GM21447 (cell line): Measurements from ENCODE around the gene CXorf65.

Experiments used
- ATAC-seq: cut with Tn5 transposase; IDR thresholded peaks from one replicate; pipeline ENCODE4 v1.9.1; 2021; ENCODE audit not compliant: unreplicated experiment

Gene CXorf65

DNA sequence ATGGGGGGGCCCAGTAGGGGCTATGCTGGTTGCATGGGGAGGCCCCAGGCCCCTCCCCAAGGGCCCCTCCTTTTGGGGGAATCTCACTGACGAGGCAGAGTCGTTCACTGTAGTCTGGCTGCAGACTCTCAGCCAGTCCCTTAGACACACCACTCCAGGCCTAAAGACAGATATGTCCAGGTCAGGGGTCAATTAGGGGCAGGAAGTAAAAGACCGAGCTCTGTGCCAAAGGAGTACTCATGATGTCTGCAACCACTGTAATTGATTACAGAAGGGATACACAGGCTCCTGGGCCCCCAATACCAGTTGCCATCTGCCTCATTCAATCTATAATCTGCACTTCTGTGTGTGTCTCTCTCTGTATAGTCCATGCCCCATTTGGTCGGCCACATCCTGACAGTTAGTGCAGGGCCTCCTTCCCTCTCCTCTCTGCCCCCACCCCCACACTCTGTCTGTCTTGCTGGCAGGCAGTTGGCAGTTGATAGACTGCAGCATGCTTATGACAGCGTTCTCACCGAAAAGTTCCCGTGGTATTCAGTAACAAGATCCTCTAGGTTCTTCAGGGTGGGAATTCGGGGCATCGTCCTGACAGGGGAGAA lies 1.3 kb upstream of the CXorf65 start:
- ATAC-seq, result no peak

DNA sequence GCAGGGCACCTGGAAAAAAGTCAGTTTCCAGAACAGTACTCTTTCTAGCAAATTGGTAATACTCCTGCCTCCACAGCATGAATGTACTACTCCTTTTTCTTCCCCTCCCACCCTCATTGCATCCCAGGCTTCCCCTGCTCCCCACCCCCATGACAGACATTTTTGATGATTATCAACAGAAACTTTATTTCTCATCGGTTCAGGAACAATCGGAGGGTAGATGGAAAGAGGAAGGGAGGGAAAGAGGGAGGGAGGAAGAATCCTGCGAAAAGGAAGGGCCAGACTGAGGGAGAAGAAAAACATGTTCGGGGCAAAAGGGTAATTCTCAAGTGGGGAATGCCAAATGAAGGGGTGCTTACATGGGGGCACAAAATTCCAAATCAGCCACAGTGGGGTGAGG lies 705 bp upstream of the CXorf65 start:
- no peak for ATAC-seq

DNA sequence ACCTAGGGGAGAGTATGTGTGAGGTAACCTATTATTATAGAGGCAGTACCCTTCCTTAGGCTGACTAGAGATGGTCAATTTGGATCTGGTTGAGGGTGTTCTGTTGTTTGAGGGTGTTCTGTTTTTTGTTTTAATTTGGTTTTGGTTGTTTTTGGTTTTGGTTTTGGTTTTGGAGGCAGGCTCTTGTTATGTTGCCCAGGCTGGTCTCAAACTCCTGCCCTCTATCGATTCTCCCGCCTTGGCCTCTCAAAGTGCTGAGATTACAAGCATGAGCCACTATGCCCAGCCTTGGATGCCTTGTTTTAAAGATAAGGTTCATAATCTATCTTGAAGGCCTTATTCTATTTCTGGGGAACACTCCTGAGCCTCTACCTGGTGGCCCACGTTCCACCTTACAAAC lies 912 bp downstream of the CXorf65 start:
- no peak for ATAC-seq

DNA sequence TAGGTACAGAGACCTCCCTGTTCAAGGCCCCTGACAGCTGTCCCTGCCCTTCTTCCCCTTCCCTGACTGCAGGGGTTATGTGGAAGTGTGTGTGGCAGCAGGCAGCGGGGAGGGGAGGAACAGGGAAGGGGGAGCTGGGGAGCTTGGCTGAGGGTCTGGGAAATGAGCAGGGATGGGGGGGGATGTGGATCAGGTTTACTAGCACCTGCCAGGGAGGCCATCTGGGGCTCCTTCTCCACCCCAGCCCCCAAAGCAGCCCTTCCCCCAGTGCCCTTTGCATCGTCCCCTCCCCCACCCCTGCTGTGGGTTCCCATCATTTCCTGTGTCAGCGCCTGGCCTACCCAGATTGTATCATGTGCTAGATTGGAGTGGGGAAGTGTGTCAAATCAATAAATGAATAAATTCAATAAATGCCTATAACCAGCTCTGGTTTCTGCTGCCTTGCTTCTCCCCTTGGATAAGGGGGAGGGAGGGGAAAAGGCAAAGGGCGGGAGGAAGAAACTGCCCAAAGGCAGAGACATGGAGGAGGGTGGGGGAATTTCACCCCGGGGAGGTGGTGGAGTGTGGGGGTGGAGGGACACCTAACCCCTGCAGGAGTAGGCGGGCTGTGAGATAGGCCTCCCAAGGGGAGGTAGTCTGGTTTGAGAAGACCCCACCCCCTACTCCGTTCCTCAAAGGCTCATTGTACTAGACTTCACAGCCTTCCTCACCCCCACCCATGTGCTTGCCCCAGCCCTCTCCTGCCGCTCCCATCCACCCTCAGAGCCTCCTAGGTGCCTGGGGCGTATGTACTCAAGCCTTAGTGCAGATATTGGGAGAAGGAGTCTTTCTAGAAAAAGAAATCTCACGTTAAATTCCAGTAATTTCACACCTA lies 3.2 kb downstream of the CXorf65 start:
- ATAC-seq, result no peak

DNA sequence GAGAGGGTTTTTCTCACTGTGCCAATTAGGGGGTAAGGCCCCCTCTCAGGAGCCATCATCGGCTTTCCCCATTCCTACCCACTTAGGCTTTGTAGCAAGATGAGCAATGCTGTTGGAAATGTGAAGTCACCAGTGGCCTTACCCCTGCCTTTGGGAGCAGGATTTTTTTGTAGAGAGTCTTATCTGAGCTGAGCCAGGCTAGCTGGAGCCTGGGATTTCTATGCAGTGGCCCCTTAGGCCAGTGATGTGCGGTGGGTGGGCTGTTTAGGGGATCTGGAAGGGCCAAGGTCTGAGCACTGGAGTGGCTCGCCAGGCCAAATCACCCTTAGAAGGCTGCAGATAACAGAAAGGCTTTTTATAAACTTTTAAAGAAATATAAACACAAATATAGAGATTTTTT lies 4.2 kb downstream of the CXorf65 start:
- ATAC-seq, result no peak

DNA sequence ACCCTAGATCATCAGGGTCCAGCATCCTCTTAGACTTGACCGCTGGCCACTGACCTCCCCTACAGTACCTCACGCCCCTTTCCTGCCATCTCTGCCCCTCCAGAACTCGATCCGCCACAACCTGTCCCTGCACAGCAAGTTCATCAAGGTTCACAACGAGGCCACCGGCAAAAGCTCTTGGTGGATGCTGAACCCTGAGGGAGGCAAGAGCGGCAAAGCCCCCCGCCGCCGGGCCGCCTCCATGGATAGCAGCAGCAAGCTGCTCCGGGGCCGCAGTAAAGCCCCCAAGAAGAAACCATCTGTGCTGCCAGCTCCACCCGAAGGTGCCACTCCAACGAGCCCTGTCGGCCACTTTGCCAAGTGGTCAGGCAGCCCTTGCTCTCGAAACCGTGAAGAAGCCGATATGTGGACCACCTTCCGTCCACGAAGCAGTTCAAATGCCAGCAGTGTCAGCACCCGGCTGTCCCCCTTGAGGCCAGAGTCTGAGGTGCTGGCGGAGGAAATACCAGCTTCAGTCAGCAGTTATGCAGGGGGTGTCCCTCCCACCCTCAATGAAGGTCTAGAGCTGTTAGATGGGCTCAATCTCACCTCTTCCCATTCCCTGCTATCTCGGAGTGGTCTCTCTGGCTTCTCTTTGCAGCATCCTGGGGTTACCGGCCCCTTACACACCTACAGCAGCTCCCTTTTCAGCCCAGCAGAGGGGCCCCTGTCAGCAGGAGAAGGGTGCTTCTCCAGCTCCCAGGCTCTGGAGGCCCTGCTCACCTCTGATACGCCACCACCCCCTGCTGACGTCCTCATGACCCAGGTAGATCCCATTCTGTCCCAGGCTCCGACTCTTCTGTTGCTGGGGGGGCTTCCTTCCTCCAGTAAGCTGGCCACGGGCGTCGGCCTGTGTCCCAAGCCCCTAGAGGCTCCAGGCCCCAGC lies 5.7 kb downstream of the CXorf65 start:
- ATAC-seq, result no peak

DNA sequence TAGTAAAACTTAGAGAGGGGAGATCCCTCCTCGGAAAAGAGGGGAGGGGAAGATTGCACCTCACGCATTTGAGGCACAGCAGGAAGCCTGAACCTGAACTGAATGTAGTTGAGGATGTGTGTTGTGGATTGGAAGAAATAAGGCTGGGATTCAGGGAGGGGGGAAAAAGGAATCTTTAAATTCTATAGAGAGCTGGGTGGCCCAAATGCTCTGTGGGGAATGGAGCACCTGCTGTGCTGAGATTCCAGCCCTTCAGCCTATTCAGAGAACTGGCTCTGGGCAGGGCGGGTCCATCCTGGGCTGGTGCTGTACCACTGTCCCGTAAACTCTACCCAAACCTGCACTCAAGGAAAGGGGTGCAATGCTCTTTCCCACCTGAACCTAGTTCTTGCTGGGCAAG lies 6.8 kb downstream of the CXorf65 start:
- no peak for ATAC-seq

DNA sequence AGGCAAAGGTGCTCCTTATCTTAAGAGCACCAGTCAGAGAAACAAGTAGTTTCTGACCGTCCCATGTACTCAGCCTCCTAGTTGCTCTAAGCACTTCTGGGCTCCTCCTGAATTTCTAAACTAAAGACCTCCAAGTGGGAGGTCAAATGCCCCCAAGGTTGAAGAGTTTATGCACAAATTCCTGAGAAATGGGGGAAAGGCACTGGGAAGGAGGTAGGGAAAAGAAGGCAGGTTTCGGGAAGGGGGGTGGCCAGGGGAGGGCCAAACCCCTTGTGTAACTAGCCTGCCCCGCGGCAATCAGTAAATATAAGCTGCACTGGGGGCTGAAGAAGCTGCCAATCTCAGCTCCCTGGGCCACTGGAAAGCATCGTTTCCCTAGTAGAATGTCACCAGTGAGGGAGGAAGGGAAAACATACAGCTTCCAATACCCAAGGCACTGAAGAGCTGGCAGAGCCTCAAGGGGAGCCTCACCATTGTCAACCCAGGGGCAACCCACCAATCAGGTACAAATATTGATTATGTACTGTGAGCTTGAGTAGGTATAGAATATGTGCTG lies 7.5 kb downstream of the CXorf65 start:
- no peak for ATAC-seq

DNA sequence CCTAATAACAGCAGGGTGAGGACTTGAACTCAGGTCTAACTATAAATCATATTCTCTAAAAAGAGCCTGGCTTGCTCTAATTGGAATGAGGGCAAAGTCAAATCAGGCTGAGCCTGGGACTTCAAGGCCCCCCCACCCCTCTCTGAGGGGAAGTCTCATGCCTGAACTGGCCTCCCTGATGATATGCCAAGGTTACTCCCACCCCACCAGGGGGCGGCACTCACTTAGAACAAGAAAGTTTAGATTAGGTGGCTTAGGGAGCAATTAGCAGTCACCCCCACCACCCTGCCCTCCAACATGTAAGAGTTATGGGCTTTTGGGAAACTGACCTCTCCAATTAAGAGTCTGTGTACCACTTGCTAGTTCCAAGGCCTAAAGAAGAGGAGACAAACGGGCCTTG lies 8.2 kb downstream of the CXorf65 start:
- peak; percentile 44 for ATAC-seq

DNA sequence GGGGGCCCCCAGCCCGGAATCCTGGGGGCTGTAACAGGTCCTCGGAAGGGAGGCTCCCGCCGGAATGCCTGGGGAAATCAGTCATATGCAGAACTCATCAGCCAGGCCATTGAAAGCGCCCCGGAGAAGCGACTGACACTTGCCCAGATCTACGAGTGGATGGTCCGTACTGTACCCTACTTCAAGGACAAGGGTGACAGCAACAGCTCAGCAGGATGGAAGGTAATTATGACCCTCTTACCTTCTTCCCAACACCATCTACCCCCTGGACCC lies 9.8 kb downstream of the CXorf65 start:
- no peak for ATAC-seq

DNA sequence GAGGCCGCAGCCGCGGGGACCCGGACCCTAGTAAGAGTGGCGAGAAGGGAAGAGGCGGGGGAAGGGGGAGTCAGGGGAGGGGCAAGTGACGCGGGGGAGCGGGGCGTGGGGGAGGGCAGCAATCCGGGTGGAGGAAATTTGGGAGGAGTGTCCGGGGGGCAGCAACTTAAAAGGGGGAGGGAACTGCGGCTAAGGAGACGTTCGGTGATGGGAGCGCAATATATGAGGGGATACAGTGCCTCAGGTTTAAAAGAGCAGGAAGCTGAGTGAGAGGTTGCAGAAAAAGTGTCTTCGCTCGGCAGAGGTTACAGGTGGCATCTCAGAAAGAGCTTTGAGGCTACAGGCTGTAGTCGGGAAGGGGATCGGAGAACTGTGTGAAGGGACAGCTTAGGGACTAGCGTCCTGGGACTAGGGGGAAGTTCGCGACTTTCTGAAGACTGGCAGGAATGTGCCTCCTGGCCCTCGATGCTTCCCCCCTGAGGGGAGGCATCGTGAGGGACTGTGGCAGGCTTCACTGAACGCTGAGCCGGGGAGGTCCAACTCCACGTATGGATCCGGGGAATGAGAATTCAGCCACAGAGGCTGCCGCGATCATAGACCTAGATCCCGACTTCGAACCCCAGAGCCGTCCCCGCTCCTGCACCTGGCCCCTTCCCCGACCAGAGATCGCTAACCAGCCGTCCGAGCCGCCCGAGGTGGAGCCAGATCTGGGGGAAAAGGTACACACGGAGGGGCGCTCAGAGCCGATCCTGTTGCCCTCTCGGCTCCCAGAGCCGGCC lies 10.4 kb downstream of the CXorf65 start:
- ATAC-seq, result peak; percentile 18

DNA sequence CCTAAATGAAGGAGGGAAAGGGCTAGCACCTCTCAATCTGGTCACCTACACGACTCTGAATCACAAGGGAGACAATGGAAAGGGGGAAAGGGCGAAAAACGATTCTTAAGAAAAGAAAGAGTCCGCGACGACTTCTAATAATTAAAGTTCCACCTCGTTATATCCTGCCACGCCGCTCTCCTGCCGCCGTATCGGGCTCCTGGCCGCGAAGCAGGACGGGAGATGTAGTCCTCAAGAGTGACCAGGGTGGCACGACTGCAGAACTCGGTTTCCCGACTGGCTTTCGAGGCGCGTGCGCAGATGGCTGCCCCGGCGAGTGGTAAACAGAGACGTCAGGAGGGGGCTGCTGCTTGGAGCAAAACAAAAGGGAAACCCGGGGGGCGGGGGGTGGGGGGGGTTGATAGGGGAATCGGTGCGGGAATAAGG lies 11.0 kb downstream of the CXorf65 start, which contains the start of gene FOXO4:
TSS of gene FOXO4 (plus strand) at position 297 of the 426 bp plus-strand sequence. CDS start 678 bp downstream, outside the sequence.
- ATAC-seq, result peak; percentile 85

DNA sequence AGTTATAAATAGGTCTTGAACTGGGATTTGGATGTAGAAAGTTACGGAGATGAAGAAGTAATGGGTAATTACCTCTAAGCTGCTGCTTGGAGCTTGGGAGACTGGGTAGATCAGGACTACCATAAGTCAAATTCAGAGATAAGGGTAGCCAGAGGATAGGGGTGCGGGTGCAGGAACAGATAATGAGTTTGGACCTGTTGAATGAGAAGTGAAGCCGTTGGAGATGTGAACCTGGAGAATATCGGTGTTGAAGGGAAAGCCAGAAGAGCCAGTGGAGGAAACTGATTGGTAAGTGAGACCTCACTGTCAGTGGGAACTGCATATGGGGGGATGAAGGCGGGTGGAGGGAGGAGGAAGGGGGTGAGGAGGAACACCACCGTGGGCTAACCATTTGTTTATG lies 11.5 kb downstream of the CXorf65 start:
- ATAC-seq, result no peak

DNA sequence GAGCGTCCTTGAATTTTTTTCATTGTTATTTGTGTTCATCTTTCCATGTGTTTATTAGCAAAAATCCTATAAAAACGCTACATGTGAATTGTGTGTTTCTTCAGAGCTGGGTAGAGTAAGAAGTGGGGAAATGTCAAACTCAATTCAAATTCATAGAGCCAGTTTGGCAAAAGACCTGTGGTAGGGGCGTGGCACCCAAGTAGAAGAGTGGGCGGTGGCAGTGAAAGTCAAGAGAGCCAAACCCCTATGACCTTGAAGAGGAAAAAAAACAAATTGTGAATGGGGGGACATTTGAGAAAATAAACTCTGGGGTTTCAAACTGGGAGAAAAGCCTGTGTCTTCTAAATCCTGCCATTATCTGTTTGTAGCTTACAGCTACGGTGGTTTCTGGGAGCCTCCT lies 15.3 kb downstream of the CXorf65 start:
- ATAC-seq, result no peak

DNA sequence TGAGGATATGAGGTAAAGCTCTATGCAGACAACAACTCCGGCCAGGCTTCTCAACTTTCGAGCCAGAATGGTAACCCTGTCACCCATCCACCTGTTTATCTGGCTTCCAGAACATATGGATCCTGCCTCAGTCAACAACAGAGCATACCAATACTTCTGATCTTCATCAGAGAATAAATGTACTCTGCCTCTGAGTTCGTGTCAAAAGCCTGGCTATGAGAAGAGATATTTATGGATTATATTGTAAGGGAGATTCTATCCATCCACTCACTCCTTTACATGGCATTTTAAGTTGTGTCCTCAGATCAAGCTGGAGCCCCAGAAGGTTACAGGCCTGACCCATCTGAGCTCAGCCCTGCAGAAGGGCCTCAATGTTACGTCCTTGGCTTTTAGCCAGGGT lies 20.6 kb downstream of the CXorf65 start:
- no peak for ATAC-seq

DNA sequence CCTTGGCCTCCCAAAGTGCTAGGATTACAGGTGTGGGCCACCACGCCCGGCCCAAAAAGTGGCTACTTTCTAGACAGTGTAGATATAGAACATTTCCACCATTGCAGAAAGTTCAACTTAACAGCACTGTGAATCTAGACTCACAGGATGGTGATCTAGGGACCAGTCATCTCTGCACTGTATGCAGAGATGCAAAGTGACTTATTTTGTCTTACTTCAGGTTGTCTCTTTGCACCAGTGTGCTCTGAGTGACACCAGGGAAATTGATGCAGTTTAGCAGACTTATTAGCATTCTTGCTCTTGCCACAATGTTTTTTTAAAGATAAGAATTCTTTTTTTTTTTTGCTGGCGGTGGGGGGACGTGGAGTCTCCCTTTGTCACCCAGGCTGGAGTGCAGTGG lies 23.7 kb downstream of the CXorf65 start:
- no peak for ATAC-seq

DNA sequence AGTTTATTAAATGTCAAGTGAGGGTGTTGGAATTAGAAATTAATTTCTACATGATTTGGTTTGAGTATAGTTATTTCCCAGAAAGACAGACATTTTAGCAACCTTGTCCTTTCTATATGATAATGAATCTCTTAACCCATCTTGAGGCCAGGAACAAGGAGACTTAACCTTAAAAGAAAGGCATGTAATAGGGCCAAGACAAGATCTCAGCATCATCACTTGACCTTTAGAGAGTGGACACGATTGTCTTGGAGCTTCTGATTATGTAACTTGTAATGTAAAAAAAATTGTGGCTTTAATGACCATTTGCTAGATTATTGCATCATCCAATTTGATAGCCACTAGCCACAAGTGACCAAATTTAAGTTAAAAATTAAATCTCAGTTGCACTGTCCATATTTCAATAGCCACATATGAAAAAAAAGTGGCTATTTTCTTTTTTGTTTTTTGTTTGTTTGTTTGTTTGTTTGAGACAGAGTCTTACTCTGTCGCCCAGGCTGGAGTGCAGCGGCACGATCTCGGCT lies 24.4 kb downstream of the CXorf65 start:
- no peak for ATAC-seq

DNA sequence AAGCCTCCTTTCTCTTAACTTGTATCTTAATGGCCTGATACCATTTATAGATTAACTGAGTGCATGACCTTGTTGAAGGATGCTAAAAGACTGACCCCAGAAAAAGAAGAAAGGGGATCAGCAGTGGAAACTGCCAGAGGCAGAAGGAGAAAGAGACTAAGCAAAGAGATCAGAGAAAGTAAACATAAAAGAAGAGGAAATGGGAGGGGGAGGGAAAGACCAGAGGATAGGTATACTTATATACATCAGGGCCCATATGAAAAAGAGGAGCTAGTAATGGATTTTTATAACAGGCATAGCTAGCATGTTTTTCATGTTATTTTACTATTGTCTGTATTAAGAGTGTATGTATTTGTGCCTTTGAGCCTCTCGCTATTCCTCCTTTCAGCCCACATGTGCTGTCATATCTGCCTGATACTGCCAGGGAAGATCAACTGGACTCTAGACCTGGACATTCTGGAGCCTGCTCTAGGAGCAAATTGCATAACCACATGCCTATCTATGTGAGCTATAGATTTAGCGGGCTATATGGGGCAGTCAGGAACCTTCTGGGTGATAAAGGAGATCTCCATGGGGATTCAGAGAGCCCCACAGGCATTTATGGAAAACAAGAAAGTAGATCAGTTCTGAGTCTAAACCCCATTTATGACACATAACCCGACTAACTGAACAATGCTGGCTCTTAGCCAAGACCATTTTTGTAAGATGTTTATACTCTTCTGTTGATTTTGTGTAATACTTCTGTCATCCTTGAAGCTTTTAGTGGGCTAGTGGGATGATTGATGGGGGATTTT lies 25.0 kb downstream of the CXorf65 start:
- no peak for ATAC-seq

DNA sequence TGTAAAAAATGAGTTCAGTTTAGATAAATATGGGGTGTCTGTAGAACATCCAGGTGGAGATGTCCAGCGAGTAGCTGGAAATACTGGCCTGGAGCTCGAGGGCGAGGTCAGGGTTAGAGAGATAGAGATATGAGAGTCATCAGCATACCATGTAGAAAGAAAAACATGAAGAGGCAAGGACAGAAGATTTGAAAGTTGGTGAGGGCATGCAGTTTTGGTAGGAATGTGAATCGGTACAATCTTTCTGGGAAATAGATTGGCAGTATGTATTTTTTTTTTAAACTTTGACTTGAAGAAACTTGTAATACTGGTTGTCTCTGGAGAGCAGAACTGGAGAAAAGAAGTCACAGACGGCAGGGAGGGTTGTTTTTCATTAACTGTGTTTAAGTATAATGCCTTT lies 36.0 kb downstream of the CXorf65 start:
- ATAC-seq, result no peak
